HepG2 (cell line): Measurements from ENCODE around the gene DRAP1. TPM values are rescaled to one million over a fixed set of nuclear protein-coding genes. Genes with fewer than 3 reads are reported as not detected.

Experiments used
- BORCS8-MEF2B ChIP-seq: sonication (generic); formaldehyde crosslinking; IDR thresholded peaks from 2 replicates; pipeline ENCODE4 v1.8.0; 2022; ENCODE audit warnings: mild to moderate bottlenecking, missing genetic modification reagents
- KDM2A ChIP-seq: sonication (generic); formaldehyde crosslinking; IDR thresholded peaks from 2 replicates; pipeline ENCODE4 v1.4.0; 2020; ENCODE audit warnings: low read depth, missing genetic modification reagents, borderline replicate concordance
- MYC ChIP-seq: sonication (generic); formaldehyde crosslinking; IDR thresholded peaks from 2 replicates; pipeline ENCODE4 v1.9.0; 2021; ENCODE audit warnings: missing genetic modification reagents, borderline replicate concordance
- NCOA5 ChIP-seq: sonication (generic); formaldehyde crosslinking; IDR thresholded peaks from 2 replicates; pipeline ENCODE4 v1.4.0; 2020; ENCODE audit warnings: missing genetic modification reagents
- TBL1XR1 ChIP-seq: fragments of 150-350 bp; IDR thresholded peaks from 2 replicates; pipeline ENCODE4 v1.6.1; 2014; ENCODE audit warnings: borderline replicate concordance, low read length; ENCODE audit not compliant: partially characterized antibody
- TCF12 ChIP-seq, 2 experiments: fragments of 450-650 bp in 1 of 2; sonication (generic) in 1 of 2; formaldehyde crosslinking in 1 of 2; IDR thresholded peaks; 2 replicates each; pipeline versions ENCODE4 v1.6.1 to v1.8.0; 2017 to 2022; ENCODE audit warnings: antibody characterized with exemption in 1 of 2, mild to moderate bottlenecking in 1 of 2, missing genetic modification reagents in 1 of 2, moderate library complexity in 1 of 2
- THYN1 ChIP-seq: sonication (generic); formaldehyde crosslinking; IDR thresholded peaks from 2 replicates; pipeline ENCODE4 v1.8.1; 2023; ENCODE audit warnings: low read depth, mild to moderate bottlenecking, moderate library complexity, missing genetic modification reagents, borderline replicate concordance
- TSC22D2 ChIP-seq: sonication (generic); formaldehyde crosslinking; IDR thresholded peaks from 2 replicates; pipeline ENCODE4 v1.5.1; 2020; ENCODE audit warnings: missing genetic modification reagents, mild to moderate bottlenecking, borderline replicate concordance
- U2AF1 ChIP-seq: fragments of 200-400 bp; formaldehyde crosslinking; optimal IDR thresholded peaks from 2 replicates; pipeline ENCODE3; 2017; ENCODE audit warnings: mild to moderate bottlenecking, low read depth, low read length
- ZNF331 ChIP-seq: sonication (generic); formaldehyde crosslinking; IDR thresholded peaks from 2 replicates; pipeline ENCODE4 v1.4.0; 2020; ENCODE audit warnings: missing genetic modification reagents
- ZNF563 ChIP-seq: sonication (generic); formaldehyde crosslinking; IDR thresholded peaks from 2 replicates; pipeline ENCODE4 v1.8.0; 2022; ENCODE audit warnings: mild to moderate bottlenecking, moderate library complexity, missing genetic modification reagents
- ZSCAN9 ChIP-seq: IDR thresholded peaks from 2 replicates; pipeline ENCODE4 v1.6.1; 2016; ENCODE audit warnings: borderline replicate concordance
- polyA plus RNA-seq, 8 experiments: library from polyadenylated mRNA; depleted of rRNA in 3 of 8; stranded (reverse) in 7 of 8; unstranded in 1 of 8; fragments of >200 nt; fragmentation: Illumina TruSeq in 4 of 8; extraction: Trizol in 4 of 8; gene quantifications; 2 replicates each; pipeline versions ENCODE4 v1.2.1 to v1.2.3, GENCODE V29; 2011 to 2016; ENCODE audit warnings: low read depth in 4 of 8, missing spikeins in 1 of 8, mixed read lengths in 1 of 8; ENCODE audit not compliant: insufficient read depth in 1 of 8
- total RNA-seq, 5 experiments: library from RNA; depleted of rRNA; stranded (reverse); fragments of >200 nt; fragmentation: Illumina TruSeq; extraction: Trizol; gene quantifications; 2 replicates each; pipeline ENCODE4 v1.2.3, GENCODE V29; 2016; ENCODE audit warnings: low read depth in 1 of 5
- TF ChIP-seq, protein P1 (sequence below): sonication (generic); formaldehyde crosslinking; IDR thresholded peaks from 2 replicates; pipeline ENCODE4 v1.8.0; 2022; ENCODE audit warnings: missing genetic modification reagents, mild to moderate bottlenecking, borderline replicate concordance
- TF ChIP-seq, protein P2 (sequence below): sonication (generic); formaldehyde crosslinking; IDR thresholded peaks from 2 replicates; pipeline ENCODE4 v1.4.0; 2020; ENCODE audit warnings: missing genetic modification reagents, borderline replicate concordance
- TF ChIP-seq, protein P3 (sequence below): sonication (generic); formaldehyde crosslinking; IDR thresholded peaks from 2 replicates; pipeline ENCODE4 v1.4.0; 2020; ENCODE audit warnings: mild to moderate bottlenecking, missing genetic modification reagents
- TF ChIP-seq, protein P4 (sequence below): sonication (generic); formaldehyde crosslinking; IDR thresholded peaks from 2 replicates; pipeline ENCODE4 v1.9.0; 2021; ENCODE audit warnings: missing genetic modification reagents, mild to moderate bottlenecking, borderline replicate concordance
- TF ChIP-seq, protein P5 (sequence below): IDR thresholded peaks from 2 replicates; pipeline ENCODE4 v1.6.1; 2016; ENCODE audit warnings: control low read depth

The DRAP1 gene
- total and polyA plus RNA-seq, 2 of the 13 experiments (the other 11 are each of a cell fraction or from before 2014, with no cell fraction given): 46.8 to 52.3 TPM

DNA sequence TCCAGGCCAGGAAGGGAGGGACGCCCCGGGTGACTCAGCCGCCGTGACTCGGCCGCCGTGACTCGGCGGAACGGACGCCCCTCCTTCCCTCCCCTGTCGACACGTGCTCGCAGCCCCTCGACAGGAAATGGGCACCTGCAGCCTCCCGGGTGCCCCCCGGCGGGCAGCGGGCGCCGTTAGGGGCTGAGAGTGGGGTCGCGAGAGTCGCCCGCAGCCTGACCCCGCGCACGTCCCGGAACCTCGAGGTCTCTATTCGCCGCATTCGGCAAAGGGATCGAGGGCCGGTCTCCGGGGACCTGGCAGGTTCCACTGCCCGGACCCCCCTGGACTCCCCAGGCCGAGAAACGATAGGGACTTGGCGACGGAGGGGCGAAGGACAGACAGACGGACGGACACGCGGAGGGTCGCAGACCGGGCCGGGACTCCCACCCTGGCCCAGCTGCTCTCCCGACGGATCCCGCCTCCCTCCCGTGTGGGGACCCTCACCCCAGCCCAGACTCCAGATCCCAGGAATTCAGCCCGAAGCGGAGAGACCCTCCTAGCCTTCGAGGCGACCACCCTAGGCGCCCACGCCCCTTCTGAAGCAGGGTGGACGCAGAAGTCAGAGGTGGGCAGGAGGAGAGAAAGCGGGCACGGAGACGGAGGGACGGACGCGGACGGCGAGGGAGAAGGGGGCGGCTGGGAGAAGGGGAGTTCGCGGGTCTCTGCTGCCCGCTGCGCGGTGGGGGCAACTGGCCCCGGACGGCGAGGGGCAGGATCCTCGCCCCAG, 19.7 kb upstream of the DRAP1 start (continued):
- no peak for TF ChIP-seq U2AF1
- TF ChIP-seq ZNF563 (CRISPR knock-in tag): peak; percentile 75; the same call in 1 of the 2 replicates
- peak; percentile 85 for TF ChIP-seq KDM2A (CRISPR knock-in tag)
- no peak for TF ChIP-seq TSC22D2 (CRISPR knock-in tag)
- TF ChIP-seq BORCS8-MEF2B (CRISPR knock-in tag): peak; percentile 72; the same call in 1 of the 2 replicates
- TF ChIP-seq, protein P1, sequence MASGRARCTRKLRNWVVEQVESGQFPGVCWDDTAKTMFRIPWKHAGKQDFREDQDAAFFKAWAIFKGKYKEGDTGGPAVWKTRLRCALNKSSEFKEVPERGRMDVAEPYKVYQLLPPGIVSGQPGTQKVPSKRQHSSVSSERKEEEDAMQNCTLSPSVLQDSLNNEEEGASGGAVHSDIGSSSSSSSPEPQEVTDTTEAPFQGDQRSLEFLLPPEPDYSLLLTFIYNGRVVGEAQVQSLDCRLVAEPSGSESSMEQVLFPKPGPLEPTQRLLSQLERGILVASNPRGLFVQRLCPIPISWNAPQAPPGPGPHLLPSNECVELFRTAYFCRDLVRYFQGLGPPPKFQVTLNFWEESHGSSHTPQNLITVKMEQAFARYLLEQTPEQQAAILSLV (CRISPR knock-in tag): peak; percentile 51; the same call in 1 of the 2 replicates
- TF ChIP-seq, protein P2, sequence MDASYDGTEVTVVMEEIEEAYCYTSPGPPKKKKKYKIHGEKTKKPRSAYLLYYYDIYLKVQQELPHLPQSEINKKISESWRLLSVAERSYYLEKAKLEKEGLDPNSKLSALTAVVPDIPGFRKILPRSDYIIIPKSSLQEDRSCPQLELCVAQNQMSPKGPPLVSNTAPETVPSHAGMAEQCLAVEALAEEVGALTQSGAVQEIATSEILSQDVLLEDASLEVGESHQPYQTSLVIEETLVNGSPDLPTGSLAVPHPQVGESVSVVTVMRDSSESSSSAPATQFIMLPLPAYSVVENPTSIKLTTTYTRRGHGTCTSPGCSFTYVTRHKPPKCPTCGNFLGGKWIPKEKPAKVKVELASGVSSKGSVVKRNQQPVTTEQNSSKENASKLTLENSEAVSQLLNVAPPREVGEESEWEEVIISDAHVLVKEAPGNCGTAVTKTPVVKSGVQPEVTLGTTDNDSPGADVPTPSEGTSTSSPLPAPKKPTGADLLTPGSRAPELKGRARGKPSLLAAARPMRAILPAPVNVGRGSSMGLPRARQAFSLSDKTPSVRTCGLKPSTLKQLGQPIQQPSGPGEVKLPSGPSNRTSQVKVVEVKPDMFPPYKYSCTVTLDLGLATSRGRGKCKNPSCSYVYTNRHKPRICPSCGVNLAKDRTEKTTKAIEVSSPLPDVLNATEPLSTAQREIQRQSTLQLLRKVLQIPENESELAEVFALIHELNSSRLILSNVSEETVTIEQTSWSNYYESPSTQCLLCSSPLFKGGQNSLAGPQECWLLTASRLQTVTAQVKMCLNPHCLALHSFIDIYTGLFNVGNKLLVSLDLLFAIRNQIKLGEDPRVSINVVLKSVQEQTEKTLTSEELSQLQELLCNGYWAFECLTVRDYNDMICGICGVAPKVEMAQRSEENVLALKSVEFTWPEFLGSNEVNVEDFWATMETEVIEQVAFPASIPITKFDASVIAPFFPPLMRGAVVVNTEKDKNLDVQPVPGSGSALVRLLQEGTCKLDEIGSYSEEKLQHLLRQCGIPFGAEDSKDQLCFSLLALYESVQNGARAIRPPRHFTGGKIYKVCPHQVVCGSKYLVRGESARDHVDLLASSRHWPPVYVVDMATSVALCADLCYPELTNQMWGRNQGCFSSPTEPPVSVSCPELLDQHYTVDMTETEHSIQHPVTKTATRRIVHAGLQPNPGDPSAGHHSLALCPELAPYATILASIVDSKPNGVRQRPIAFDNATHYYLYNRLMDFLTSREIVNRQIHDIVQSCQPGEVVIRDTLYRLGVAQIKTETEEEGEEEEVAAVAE (CRISPR knock-in tag): no peak
- no peak for TF ChIP-seq TCF12 (IDR thresholded peaks at IDR 0.05)
- TF ChIP-seq TCF12 (CRISPR knock-in tag; IDR thresholded peaks at IDR 0.05): no peak
- no peak for TF ChIP-seq NCOA5
- TF ChIP-seq MYC (CRISPR knock-in tag): peak; percentile 94
- TF ChIP-seq ZNF331 (CRISPR knock-in tag): peak; percentile 43; the same call in 1 of the 2 replicates
- no peak for TF ChIP-seq THYN1
- TF ChIP-seq ZSCAN9 (CRISPR knock-in tag): no peak
- no peak for TF ChIP-seq TBL1XR1
- TF ChIP-seq, protein P3, sequence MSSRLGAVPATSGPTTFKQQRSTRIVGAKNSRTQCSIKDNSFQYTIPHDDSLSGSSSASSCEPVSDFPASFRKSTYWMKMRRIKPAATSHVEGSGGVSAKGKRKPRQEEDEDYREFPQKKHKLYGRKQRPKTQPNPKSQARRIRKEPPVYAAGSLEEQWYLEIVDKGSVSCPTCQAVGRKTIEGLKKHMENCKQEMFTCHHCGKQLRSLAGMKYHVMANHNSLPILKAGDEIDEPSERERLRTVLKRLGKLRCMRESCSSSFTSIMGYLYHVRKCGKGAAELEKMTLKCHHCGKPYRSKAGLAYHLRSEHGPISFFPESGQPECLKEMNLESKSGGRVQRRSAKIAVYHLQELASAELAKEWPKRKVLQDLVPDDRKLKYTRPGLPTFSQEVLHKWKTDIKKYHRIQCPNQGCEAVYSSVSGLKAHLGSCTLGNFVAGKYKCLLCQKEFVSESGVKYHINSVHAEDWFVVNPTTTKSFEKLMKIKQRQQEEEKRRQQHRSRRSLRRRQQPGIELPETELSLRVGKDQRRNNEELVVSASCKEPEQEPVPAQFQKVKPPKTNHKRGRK (CRISPR knock-in tag): no peak
- TF ChIP-seq, protein P4, sequence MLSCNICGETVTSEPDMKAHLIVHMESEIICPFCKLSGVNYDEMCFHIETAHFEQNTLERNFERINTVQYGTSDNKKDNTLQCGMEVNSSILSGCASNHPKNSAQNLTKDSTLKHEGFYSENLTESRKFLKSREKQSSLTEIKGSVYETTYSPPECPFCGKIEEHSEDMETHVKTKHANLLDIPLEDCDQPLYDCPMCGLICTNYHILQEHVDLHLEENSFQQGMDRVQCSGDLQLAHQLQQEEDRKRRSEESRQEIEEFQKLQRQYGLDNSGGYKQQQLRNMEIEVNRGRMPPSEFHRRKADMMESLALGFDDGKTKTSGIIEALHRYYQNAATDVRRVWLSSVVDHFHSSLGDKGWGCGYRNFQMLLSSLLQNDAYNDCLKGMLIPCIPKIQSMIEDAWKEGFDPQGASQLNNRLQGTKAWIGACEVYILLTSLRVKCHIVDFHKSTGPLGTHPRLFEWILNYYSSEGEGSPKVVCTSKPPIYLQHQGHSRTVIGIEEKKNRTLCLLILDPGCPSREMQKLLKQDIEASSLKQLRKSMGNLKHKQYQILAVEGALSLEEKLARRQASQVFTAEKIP (CRISPR knock-in tag): no peak
- TF ChIP-seq, protein P5, sequence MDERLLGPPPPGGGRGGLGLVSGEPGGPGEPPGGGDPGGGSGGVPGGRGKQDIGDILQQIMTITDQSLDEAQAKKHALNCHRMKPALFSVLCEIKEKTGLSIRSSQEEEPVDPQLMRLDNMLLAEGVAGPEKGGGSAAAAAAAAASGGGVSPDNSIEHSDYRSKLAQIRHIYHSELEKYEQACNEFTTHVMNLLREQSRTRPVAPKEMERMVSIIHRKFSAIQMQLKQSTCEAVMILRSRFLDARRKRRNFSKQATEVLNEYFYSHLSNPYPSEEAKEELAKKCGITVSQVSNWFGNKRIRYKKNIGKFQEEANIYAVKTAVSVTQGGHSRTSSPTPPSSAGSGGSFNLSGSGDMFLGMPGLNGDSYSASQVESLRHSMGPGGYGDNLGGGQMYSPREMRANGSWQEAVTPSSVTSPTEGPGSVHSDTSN (CRISPR knock-in tag): no peak
